Central memory CD8-positive, alpha-beta T cell (primary cell): ENCODE data around the gene HECW1.

ENCODE experiments used
- ATAC-seq: fragments of 150-1000 bp; cut with Tn5 transposase; replicated peaks from 2 replicates; pipeline ENCODE4 v1.10.0; 2022; ENCODE audit warnings: mild to moderate bottlenecking, moderate FRiP score, moderate number of reproducible peaks; ENCODE audit not compliant: poor library complexity, severe bottlenecking; ENCODE audit errors: extremely low read depth
- DNase-seq, 2 donors: peaks; one replicate each; pipeline ENCODE4 v3.0.0; 2021; ENCODE audit warnings: low spot score in 2 of 2
- H3K27ac Mint-ChIP-seq: one replicate; pipeline ENCODE4 v1.8.0; 2022; ENCODE audit warnings: low read depth, mild to moderate bottlenecking, moderate library complexity, mixed read lengths
- H3K27me3 Mint-ChIP-seq: one replicate; pipeline ENCODE4 v1.8.0; 2022; ENCODE audit warnings: mixed read lengths
- H3K36me3 Mint-ChIP-seq: one replicate; pipeline ENCODE4 v1.8.0; 2022; ENCODE audit warnings: mild to moderate bottlenecking, moderate library complexity, mixed read lengths; ENCODE audit not compliant: insufficient read depth
- H3K4me1 Mint-ChIP-seq: one replicate; pipeline ENCODE4 v1.8.0; 2022; ENCODE audit warnings: mixed read lengths
- H3K4me3 Mint-ChIP-seq: one replicate; pipeline ENCODE4 v1.8.0; 2022; ENCODE audit warnings: mild to moderate bottlenecking, moderate library complexity, mixed read lengths
- H3K9me3 Mint-ChIP-seq: one replicate; pipeline ENCODE4 v1.8.0; 2022; ENCODE audit warnings: mixed read lengths

Gene HECW1

GRCh38 chr7:43456200-43456599, 343.8 kb downstream of the HECW1 start:
- Mint-ChIP-seq H3K27ac (no peak overlapping the region), H3K4me1 (peaks cover 7% of the 10 kb centered on the region), H3K4me3 (no peak overlapping the region), H3K9me3 (no peaks in the 10 kb centered on the region), H3K27me3 (no peaks in the 10 kb centered on the region), H3K36me3 (no peaks in the 10 kb centered on the region)
- DNase-seq (no peak), ATAC-seq (no peak)

GRCh38 chr7:43458330-43459018, 346.0 kb downstream of the HECW1 start:
- Mint-ChIP-seq H3K4me1 (peaks cover 7% of the 10 kb centered on the region), H3K4me3 (no peak overlapping the region), H3K27me3 (peaks cover 13% of the 10 kb centered on the region), H3K27ac (no peak overlapping the region), H3K36me3 (no peaks in the 10 kb centered on the region), H3K9me3 (no peaks in the 10 kb centered on the region)
- DNase-seq (no peak), ATAC-seq (no peak)

DNA sequence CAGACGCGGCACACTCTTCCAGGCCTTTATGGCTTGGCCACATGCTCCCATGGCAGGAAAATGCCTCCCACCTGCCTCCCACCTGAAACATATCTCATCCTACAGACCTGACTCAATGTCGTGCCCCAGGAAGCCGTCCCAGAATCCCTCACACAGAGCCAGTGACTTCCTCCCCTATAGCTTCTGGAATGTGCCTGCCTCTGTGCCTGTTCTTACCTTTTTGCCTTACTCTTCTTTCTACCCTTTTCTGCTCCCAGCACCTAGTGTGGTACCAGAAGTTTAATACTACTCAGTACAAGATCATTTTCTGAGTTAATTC, 346.5 kb downstream of the HECW1 start:
- Mint-ChIP-seq H3K27ac (no peak overlapping the region), H3K4me1 (peaks cover 7% of the 10 kb centered on the region), H3K9me3 (no peaks in the 10 kb centered on the region), H3K36me3 (no peaks in the 10 kb centered on the region), H3K4me3 (no peak overlapping the region), H3K27me3 (peaks cover 18% of the 10 kb centered on the region)
- DNase-seq (no peak), ATAC-seq (no peak)

DNA sequence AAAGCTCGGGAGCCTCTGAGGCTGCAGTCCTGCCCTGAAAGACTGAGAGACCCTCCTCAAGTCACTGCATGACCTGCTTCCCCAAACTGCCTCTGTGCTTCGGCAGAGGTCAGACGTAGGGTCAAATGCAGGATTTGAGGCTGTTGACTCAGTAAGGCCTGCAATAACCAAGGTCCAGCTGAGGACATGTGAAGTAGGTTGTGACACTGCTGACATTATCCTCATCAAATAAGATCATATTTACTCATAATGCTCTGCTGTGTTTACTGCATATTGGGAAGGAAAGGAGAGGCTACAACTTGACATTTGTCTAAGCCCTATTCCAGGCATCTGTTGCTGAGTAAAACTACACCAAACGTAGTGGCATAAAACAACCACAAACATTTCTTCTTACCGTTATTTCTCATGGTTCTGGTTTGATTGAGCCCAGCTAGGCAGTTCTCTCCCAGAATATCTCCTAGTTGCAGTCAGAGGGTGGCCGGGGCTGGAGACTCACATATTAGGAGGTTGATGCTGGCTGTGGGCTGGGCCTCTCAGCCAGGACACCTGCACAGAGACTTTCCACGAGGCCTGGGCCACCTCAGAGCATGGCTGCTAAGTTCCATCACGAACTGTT, 348.4 kb downstream of the HECW1 start:
- H3K4me1 Mint-ChIP-seq, result peaks cover 5% of the 10 kb centered on the region
- no peak for ATAC-seq

GRCh38 chr7:43461349-43462024, 349.0 kb downstream of the HECW1 start:
- Mint-ChIP-seq H3K4me3 (no peak overlapping the region), H3K27me3 (peaks cover 20% of the 10 kb centered on the region), H3K27ac (no peak overlapping the region), H3K36me3 (no peaks in the 10 kb centered on the region), H3K4me1 (peaks cover 5% of the 10 kb centered on the region), H3K9me3 (no peaks in the 10 kb centered on the region)
- ATAC-seq (no peak), DNase-seq (no peak)

More for the DNA sequence above, 348.4 kb downstream of the HECW1 start:
- peaks cover 20% of the 10 kb centered on the region for H3K27me3 Mint-ChIP-seq
- H3K4me3 Mint-ChIP-seq, result no peak overlapping the region
- no peaks in the 10 kb centered on the region for H3K9me3 Mint-ChIP-seq
- no peak overlapping the region for H3K27ac Mint-ChIP-seq
- no peak for DNase-seq
- no peaks in the 10 kb centered on the region for H3K36me3 Mint-ChIP-seq

DNA sequence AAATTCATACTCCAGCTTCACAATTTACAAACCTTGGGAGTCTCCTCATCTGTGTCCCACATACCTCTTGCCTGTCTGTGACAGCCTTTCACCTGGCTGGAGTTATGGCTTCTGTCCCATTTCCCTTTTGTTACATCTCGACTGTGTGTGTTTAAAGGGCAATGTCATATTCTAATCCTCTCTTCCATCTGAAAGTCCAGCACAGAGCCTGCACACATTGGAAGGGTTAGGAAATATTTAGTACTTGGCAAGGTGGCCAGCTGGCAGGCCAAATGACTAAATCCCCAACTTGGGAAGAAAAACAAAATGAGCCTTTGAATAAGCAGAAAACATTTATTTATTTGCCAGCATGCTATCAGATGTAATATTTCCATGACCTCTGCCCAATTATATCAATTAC, 350.4 kb downstream of the HECW1 start:
- Mint-ChIP-seq H3K27ac (no peak overlapping the region), H3K36me3 (no peaks in the 10 kb centered on the region), H3K4me1 (peaks cover 5% of the 10 kb centered on the region), H3K27me3 (peaks cover 20% of the 10 kb centered on the region), H3K9me3 (no peaks in the 10 kb centered on the region), H3K4me3 (no peak overlapping the region)
- no peak for ATAC-seq
- no peak for DNase-seq

GRCh38 chr7:43463401-43463980, 351.0 kb downstream of the HECW1 start:
- H3K9me3 Mint-ChIP-seq, result no peaks in the 10 kb centered on the region

GRCh38 chr7:43465581-43466554, 353.4 kb downstream of the HECW1 start:
- DNase-seq (no peak), ATAC-seq (no peak)
- Mint-ChIP-seq H3K4me3 (no peak overlapping the region), H3K27me3 (peaks cover 20% of the 10 kb centered on the region), H3K36me3 (no peaks in the 10 kb centered on the region), H3K4me1 (peaks cover 5% of the 10 kb centered on the region), H3K27ac (no peak overlapping the region), H3K9me3 (no peaks in the 10 kb centered on the region)

More at GRCh38 chr7:43463401-43463980, 351.0 kb downstream of the HECW1 start:
- peaks cover 5% of the 10 kb centered on the region for H3K4me1 Mint-ChIP-seq
- ATAC-seq (no peak), DNase-seq (no peak)
- H3K27ac Mint-ChIP-seq, result no peak overlapping the region
- H3K4me3 Mint-ChIP-seq, result no peak overlapping the region
- no peaks in the 10 kb centered on the region for H3K36me3 Mint-ChIP-seq
- peaks cover 20% of the 10 kb centered on the region for H3K27me3 Mint-ChIP-seq

DNA sequence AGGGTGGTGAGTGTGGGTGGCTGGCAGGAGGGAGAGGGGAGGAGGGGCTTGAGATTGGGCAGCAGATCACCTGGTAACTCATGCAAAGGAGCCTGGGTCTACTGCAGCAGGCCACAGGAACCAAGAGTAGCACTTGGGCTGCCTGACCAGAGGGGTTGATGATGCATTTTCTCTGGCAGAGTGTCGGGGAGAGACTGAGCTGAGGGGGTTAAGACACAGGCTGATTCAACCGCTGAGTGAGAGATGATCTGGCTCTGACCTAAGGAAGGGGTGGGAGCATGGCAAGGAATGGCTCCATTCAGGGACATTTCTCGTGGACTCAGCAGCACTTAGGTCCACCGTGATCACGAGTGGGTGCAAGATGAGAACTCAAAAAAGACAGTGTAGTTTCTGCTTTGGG, 355.0 kb downstream of the HECW1 start:
- Mint-ChIP-seq H3K9me3 (no peaks in the 10 kb centered on the region), H3K4me1 (peaks cover 5% of the 10 kb centered on the region), H3K27me3 (peaks cover 17% of the 10 kb centered on the region), H3K36me3 (no peaks in the 10 kb centered on the region), H3K4me3 (no peak overlapping the region), H3K27ac (no peak overlapping the region)
- ATAC-seq (no peak), DNase-seq (no peak)

GRCh38 chr7:43467846-43468245, 355.4 kb downstream of the HECW1 start:
- Mint-ChIP-seq H3K27me3 (peaks cover 13% of the 10 kb centered on the region), H3K4me3 (no peak overlapping the region), H3K4me1 (peaks cover 5% of the 10 kb centered on the region), H3K9me3 (no peaks in the 10 kb centered on the region), H3K27ac (no peak overlapping the region), H3K36me3 (no peaks in the 10 kb centered on the region)
- no peak for ATAC-seq
- DNase-seq, result no peak

- no peak overlapping the region for H3K27ac Mint-ChIP-seq
- H3K4me1 Mint-ChIP-seq, result peaks cover 5% of the 10 kb centered on the region
- DNase-seq (no peak), ATAC-seq (no peak)
- H3K9me3 Mint-ChIP-seq, result no peaks in the 10 kb centered on the region
- no peaks in the 10 kb centered on the region for H3K36me3 Mint-ChIP-seq
- no peak overlapping the region for H3K4me3 Mint-ChIP-seq
- peaks cover under 1% of the 10 kb centered on the region for H3K27me3 Mint-ChIP-seq
Observed at GRCh38 chr7:43469051-43469450, 356.6 kb downstream of the HECW1 start.

GRCh38 chr7:43470110-43470509, 357.7 kb downstream of the HECW1 start:
- DNase-seq, result no peak
- no peaks in the 10 kb centered on the region for H3K27me3 Mint-ChIP-seq
- H3K36me3 Mint-ChIP-seq, result no peaks in the 10 kb centered on the region
- H3K27ac Mint-ChIP-seq, result no peak overlapping the region
- H3K4me1 Mint-ChIP-seq, result peaks cover 5% of the 10 kb centered on the region
- ATAC-seq, result no peak
- H3K4me3 Mint-ChIP-seq, result no peak overlapping the region
- no peaks in the 10 kb centered on the region for H3K9me3 Mint-ChIP-seq
